HCT116 (cell line): ENCODE results near the gene NCAPD3.

Experiments used
- CTCF ChIP-seq, 3 experiments: fragments of 200-600 bp in 1 of 3; sonication (generic) in 1 of 3; IDR thresholded peaks in 2 of 3; conservative IDR thresholded peaks in 1 of 3; 2 replicates each; pipeline ENCODE4 v1.5.1; 2012 to 2017; ENCODE audit warnings: low read depth in 2 of 3, low read length in 2 of 3, antibody characterized with exemption in 1 of 3, borderline replicate concordance in 1 of 3, control low read depth in 1 of 3, mild to moderate bottlenecking in 1 of 3, mixed read lengths in 1 of 3, mixed run types in 1 of 3, moderate library complexity in 1 of 3; ENCODE audit not compliant: insufficient read depth in 1 of 3
- EGR1 ChIP-seq: IDR thresholded peaks from 2 replicates; pipeline ENCODE4 v1.6.1; 2012; ENCODE audit warnings: low read depth
- EZH2 ChIP-seq: fragments of 200-600 bp; sonication (generic); IDR thresholded peaks from 2 replicates; pipeline ENCODE4 v1.6.1; 2017; ENCODE audit warnings: antibody characterized with exemption, mixed run types
- EZH2phosphoT487 ChIP-seq: fragments of 200-600 bp; IDR thresholded peaks from 2 replicates; pipeline ENCODE4 v1.6.1; 2018; ENCODE audit warnings: antibody characterized with exemption, borderline replicate concordance
- POLR2A ChIP-seq: IDR thresholded peaks from 2 replicates; pipeline ENCODE4 v1.7.0; 2011; ENCODE audit warnings: borderline replicate concordance; ENCODE audit not compliant: insufficient read depth, insufficient read length; ENCODE audit errors: extremely low read depth
- POLR2AphosphoS5 ChIP-seq: IDR thresholded peaks from 2 replicates; pipeline ENCODE4 v1.6.1; 2011; ENCODE audit warnings: mild to moderate bottlenecking, low read depth, low read length, moderate library complexity
- SRF ChIP-seq: IDR thresholded peaks from 2 replicates; pipeline ENCODE4 v1.6.1; 2012; ENCODE audit warnings: low read depth
- ZNF274 ChIP-seq: fragments of 200-500 bp; sonication (Bioruptor generic); IDR thresholded peaks from 2 replicates; pipeline ENCODE4 v1.6.1; 2014; ENCODE audit warnings: mild to moderate bottlenecking, low read depth, low read length, inconsistent platforms

GRCh38 chr11:134155946-134156865, 67.6 kb downstream of the NCAPD3 start:
- no peak for TF ChIP-seq EZH2
- no peak for TF ChIP-seq EGR1
- TF ChIP-seq POLR2AphosphoS5 = no peak
- TF ChIP-seq CTCF (IDR thresholded peaks at IDR 0.05 in 2 of 3, conservative IDR thresholded peaks at IDR 0.05 in 1 of 3; ENCODE audit: borderline replicate concordance in 1 of 3, insufficient read depth in 1 of 3, low read depth in 2 of 3, low read length in 2 of 3) = no peak
- no peak for TF ChIP-seq ZNF274
- TF ChIP-seq SRF = no peak
- no peak for TF ChIP-seq EZH2phosphoT487
- no peak for TF ChIP-seq POLR2A
